Measurements from ENCODE around the gene SNAP47.

Gene SNAP47

DNA sequence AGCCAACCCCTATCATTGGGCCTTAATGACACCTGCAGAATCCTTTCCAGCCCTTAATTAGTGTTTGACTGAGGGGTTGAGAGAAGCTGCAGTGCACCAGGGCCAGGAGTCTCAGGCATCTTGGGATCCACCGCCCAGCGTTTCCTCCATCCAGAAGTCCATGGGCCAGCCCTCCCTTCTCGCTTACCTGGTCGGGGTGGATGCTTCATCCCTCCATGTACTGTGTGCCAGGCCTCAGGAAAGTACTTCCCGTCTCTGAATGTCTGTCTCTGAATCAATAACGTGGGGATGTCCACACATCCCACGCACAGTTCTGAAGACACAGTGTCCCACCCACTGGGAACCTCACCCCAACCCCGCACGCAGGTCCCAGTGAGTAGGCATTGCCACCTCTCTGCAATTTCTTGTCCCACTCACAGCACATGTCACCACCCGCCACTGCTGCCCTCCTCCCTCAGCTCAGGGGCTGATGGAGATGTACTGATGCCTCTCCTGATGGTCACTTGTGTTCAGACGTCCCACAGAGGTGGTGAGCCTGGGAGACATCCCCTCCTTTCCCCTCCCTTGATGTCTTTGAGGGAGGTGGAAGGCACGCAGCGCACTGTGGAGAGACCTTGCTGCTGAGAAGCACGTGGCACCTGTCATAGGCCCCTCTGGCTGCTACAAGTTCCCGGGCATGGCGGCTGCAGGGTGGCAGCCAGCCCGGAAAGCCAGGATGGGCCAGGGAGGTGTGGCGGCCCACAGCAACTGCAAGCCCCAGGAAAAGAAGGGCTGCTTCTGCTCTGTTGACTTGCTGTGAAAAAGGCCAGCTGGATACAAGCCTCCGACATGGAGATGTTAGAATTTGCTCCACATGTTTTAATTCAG, 50.8 kb downstream of the SNAP47 start:
- DNase-seq (ENCODE audit: low read depth): no peak

DNA sequence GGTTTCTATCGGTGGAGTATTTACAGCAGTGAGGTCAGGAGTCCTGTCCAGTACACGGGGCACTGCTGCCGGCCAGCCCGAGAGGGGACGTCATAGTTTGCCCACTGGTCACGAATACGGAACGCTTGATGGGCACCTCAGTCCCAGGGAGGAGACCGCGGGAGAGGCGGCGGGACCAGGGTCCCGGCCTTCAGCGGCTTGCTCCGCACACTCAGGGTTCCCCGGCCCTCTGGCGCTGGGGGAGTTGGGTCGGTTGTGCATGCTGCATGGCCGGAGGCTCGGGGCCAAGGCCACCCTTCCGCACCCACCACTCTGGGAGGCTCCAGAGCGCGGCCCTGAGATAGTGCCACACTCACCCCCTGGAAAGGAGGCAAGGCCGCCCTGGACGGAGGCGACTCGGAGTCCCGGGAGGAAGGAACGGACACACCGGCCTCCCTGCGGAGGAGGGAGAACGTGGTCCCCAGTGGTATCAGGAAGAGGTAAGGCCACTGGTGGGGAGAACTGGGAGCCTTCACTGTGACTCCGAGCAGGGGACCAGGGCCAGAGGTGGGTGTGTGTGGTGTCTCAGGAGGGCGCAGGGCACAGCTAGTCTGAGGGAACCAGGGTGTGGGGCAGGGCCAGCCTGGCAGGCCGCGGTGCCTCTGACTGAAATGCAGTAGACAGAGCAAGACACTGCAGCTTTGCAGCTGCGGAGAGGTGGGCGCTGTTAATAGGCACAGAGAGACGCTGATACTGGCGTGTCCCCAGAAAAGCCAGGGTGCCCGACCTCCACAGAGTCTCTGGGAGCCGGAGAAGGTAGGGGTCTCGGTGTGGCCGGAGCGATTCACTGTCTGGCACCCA, 51.7 kb downstream of the SNAP47 start:
- no peak for DNase-seq (ENCODE audit: low read depth)

DNA sequence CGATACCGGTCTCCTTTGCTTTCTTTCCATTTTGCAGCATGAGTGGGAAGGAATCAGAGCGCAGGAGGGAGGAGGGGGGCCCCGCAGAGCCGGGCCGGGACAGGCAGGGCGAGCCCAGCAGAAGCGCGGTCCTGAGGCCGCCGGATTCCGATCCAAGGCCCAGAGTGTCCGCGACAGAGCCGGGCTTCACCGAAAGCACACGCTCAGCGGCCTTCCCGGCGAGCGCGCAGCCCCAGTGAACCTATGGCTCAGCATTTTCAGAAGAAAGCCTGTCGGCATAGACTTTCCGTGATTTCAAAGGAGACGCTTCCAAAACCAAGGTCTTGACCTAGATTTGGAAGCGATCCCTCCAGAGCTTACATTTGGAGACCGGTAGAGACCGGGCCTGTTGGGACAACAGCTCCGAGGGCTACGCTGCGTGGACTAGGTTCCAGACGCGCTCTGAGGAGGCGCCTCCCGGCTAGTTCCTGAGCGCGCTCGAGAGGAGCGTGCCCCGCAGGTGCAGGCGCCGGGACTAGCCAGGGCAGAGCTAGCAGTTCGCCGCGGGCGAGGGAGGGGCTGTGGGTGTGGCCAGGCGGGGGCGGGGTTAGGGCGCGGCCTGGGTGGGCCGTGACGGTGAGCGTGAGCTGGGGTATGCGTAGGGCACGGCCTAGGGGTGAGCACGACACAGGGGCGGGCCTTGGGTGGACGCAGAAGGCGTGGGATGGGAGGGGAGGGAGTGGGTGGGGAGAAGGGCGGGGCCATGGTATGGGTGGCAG, 52.5 kb downstream of the SNAP47 start:
- peak; percentile 91 for DNase-seq (ENCODE audit: low read depth)

DNA sequence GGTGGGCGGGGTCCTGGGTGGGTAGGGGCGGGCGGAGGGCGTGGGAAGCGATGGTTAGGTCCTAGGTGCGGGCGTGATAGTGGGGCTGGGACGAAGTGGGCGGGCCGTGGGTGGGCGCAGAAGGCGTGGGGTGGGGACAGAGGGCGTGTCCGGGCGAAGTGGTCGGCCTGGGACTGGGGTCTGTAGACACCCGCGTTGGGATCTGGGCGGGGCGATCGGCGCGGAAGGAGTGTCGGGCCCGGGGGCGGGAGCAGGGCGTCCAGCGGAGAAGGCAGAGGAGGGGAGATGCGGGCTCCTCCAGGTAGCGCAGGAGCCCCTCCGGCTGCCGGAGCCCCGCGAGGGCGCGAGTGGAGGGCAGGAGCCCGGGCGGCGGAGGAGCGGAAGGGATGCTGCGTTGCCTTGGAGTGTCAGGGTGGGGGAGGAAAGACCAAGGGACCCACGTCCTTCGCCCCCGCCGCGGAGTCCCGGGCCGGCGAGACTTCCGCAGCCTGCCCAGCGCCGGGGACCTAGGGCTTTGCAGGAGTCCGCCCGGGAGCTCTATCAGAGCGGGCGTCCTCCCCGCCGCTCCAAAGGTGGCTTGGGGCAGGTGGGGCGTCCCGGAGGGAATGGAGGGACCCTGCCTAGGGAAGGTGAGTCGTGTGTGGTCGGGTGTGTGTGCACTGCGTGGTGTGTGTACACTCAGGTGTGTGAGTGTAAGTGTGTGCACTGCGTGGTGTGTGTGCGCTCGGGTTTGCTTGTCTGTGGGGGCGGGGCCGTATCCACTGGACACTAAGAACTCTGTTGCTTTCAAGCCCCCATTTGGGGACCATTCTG, 53.2 kb downstream of the SNAP47 start:
- no peak for DNase-seq (ENCODE audit: low read depth)

DNA sequence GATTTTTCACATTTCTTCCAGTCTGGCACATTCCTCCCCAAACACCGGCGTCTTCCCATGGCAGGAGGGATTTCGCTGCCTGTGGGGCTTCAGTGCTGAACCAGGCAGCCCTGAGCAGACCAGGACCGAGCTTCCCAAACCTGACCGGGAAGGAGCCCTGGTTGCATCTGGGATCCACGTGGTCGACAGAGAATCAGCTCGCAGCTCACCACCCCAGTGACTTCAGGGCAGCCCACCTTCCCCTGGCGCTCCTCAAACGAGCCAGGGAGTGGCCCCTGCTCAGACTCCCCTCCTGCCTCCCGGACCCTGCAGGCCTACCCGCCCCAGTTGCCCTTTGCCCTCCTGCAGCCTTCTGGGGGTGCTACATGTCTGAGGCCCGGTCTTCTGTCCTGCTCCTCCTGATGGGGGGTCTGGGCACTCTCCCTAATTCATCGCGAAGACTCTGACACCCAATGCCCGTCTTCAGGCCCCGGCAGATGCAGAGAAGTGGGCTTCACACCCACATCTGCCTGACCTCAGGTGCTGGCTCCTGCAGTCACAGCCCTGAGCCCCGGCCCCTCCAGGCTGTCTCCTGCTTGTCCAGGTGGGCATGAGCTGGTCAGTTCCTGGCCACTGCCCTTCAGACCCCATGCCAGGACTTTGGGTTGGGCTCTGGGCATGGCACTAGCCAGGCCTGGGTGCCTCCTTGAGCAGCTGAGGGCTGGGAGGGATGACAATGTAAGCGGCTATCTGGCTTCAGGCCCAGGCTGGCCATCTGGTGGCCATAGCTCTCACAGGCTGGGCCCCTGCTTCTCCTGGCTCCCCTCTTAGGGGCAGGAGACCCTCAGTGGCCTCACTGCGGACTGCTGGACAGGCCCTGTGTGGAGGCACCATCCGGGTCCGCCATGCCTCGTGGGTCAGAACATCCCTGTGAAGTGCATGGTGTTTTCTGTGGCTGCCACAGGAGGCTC, 54.1 kb downstream of the SNAP47 start:
- DNase-seq (ENCODE audit: low read depth): no peak

DNA sequence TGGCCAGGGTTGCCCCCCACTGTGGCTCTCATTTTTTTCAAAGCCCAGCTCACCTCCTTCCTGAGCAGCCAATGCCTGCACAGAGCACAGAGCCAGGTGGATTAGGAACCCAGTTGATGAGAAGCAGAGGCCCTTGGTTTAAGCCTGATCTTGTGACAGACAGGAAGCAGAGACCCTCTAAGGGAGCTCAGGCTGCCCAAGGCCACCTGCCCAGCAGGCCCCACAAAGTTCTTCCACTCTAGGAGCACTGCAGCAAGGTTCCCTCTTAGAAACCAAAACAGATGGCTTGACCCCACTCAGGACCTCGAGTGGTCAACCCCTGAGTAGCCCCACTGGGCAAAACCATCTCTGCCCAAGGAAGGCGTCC, 54.8 kb downstream of the SNAP47 start:
- DNase-seq (ENCODE audit: low read depth): no peak

DNA sequence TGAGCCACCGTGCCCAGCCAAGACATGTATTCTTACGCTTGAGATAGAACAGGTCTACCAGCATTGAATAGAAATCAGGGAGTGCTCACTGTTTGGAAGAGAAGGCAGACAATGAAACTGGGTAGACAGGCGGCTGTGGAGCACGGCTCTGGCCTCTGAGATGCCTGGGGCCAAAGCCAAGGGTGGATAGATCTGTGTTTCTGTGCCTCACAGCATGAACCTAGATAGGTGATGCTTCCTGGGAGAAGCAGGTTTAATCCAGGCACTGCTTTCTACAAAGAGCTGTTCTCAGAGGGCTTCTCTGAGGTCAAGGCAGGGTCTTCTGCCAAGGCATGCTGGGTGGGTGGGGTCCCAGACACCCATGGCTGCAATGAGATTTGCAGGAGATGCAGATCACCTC, 55.6 kb downstream of the SNAP47 start:
- DNase-seq (ENCODE audit: low read depth): no peak

DNA sequence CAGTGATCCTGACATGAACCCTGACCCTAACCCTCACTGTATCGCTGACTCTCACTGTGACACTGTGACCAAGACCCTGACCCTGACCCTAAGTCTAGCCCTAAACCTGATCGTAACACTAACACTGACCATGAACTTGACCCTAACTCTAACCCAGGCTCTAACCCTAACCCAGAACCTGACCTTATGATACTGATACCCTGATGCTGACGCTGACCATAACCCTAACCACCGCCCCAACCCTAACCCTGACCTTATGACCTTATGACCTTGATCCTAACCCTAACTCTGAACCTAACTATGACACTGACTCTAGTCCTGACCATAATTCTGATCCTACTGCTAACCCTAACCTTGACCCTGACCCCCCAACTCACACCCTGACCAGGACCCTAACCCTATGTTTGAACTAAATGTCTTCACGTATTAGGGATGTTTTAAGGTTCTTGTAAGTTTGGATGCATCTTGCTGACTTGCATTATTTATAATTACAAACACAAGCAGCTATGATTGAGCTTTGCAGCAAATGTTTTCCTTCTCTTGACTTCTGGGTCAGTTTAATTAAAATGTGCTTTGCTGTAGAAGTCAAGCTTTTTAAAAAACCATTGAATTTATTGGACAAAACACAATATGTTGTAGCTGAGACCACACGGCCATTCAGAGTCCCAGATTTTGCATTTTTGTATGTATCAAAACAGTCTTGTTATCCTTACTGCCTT, 56.3 kb downstream of the SNAP47 start:
- DNase-seq (ENCODE audit: low read depth): no peak

DNA sequence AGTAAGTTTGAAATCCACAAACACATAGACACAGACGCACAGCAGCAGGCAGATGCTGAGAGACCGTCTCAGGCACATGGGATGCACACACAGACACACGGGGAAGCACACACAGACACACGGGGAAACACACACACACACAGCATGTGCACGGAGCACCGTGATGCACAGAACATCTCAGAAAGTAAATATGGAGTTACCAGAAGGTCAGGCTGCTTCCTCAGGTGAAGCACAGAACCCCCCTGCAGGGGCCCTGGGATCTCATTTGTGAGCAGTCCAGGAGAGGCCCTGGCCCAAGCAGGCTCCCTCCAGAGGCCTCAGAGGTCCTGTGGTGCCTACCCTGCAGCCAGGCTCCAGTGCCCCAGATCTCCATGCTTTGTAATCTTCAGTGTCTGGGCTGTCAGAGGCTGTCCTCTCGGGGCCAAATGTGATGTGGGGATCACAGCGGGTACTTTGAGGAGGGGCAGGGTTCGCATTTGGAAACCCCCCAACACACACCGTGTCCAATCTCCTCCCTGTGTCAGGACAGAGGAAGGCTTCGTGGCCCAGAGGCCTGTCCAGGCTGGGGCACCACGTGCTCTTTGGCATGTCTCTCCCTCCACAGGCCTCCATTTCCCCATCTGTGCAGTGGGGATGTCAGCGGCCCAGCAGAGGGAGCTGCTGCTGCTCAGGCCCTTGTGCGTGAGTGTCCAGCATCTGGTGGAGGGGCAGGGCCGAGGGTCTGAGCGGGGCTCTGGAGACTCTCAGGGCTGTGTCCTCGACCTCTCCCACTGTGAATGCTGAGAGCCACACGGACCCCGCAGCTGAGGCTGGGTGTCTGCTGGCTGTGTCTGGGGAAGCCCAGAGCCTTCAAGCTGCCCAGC, 57.2 kb downstream of the SNAP47 start:
- no peak for DNase-seq (ENCODE audit: low read depth)

DNA sequence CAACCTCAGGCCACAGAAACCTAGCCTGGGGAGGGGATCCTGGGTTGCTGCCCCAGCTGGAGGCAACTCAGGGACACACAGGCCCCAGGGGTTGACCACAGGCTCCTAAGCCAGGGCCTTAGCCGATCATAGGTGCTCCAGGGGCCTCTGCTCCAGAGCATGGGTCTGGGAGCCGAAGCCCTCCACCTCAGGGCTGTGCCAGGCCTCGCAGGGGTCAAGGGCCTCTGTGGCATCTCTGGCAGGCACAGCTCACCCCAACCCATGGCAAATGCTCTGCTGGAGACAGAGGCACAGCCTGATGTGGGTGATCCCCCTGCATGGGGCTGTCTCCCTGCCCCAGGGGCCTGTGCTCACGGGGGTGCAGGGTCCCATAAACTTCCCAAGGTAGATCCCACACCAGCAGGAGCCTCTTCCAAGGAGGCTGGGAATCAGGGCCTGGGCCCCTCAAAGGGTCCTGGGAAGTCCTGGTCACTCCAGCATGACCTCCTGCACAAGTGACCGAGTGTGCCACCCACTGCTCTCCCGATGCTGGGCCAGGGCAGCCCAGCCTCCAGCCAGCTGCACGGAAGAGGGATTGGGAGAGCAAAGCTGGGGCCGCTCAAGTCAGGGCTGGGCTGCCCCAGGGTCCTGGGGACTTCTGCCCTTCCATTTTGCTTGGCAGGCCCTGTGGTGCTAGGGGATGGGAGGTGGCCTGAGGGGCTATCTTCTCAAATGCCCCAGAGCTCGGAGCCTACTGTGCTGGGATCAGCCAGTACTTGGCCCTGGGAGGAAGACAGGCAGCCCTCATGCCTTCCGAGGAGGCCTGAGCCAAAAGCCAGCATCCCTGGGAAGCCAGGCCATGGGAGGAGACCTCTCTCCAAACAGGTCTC, 58.1 kb downstream of the SNAP47 start:
- no peak for DNase-seq (ENCODE audit: low read depth)

DNA sequence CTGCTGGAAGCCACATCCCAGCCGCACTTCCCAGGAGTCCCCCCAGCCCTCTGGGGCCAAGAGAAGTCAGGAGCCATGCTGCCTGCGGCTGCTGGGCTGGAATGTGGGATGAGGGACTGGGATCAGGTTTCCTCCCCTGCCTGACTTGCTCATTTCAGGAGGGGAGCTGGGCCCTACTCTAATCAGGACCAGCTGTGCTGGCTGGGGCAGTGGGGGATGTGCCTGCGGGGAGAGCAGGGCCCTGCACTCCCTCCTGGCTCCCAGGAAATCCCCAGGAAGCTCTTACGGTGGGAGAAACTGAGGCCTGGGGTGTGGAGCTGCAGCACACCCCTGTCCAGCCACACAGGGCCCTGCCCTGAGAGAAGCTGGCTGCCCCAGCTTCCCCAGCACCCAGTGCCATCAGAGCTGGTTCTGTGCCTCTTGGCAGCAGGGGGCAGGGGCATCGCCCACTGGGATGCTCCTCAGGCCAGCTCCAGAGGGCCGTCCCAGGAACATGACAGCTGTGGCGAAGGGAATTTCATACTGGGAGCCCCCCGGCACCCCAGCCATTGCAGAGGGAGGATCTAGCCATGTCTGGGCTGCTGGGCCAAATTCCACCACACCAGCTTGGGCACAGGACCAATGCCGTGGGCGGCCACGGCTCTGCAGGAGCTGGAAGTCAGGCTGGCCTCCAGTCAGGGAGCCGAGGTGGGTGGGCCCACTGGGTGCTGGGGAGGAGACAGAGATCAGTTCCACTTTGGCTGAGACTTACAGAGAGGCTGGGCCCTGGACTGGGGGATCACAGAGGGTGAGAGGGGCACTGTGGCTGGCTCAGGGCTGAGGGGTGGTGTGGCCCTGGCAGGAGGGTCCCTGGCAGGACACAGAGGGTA, 58.9 kb downstream of the SNAP47 start:
- peak; percentile 21 for DNase-seq (ENCODE audit: low read depth)

DNA sequence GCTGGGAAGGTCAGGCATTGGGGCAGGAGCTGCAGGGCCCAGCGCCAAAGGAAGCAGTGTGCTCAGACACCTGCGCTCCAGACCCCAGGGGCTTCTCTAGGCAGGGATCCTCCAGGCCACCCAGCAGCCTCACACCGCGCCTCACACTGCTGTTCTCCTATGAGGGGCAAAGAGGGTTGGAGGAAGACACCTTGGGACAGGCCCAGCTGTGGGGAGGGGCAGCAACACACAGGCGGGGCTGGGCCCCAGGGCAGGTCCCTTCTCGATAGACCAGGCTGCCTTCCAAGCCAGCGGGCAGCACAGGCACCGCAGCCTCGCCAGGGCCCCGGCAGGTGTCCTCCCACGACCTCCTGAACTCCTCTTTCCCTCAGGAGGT, 59.6 kb downstream of the SNAP47 start:
- no peak for DNase-seq (ENCODE audit: low read depth)

DNA sequence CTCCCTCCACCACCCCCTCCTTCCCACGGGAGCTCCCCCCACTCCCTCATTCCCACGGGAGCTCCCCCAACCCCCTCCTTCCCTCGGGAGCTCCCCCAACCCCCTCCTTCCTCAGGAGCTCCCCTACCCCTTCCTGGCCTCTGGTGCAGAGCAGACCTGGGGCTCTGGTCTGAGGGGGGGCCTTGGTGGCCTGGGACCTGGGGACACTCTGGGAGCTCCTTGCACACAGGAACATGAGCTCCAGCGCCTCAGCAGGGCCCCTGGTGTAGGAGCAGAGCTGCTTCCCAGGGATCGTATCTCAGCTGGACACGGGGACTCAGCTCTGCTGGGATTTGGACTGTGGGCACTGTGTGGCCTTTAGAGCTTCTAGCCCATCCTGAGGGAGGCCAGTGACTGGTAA, 60.5 kb downstream of the SNAP47 start:
- DNase-seq (ENCODE audit: low read depth): no peak

DNA sequence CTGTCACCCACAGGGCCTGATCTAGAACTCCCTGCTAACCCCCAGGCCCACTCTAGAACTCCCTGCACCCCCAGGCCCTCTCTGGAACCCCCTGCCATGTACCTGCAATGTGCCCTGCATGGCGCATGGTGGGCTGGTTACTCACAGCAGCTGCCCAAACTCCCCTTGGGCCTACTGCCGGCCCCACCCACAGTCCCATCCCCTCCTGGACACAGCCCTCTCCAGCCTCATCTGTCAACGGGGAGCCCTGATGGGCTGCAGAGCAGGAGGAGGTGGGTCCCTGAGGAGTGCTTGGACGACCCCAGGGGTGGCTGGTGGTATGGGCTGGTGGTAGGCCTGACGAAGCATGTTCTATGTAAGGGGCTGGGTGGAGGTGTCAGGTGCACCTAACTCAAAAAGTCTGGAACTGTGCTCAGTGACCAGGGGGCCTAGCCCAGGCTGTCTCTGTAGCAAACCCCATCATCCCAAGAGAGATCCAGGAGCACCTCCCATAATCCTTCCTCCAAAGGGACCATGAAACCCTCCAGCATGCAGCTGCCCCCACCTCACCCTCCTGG, 61.2 kb downstream of the SNAP47 start:
- DNase-seq (ENCODE audit: low read depth): no peak

DNA sequence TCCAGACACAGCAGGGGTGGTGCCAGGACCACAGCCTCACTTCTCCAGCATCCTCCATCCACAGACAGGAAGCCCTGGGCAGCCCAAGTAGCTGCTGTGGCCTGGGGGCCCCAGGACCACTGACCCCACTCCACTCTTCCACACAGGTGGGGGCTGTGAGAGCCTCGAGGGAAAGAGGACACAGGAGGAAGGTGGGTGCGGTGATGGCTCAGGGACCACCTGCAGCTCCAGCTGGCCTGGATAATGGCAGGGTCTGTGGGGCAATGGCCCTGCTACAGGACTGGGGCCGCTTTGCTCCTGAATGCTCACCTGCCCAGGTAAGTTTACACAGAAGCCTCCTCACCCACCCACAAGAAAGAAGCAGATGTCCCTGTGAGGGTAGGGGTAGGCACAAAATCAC, 61.9 kb downstream of the SNAP47 start:
- no peak for DNase-seq (ENCODE audit: low read depth)

DNA sequence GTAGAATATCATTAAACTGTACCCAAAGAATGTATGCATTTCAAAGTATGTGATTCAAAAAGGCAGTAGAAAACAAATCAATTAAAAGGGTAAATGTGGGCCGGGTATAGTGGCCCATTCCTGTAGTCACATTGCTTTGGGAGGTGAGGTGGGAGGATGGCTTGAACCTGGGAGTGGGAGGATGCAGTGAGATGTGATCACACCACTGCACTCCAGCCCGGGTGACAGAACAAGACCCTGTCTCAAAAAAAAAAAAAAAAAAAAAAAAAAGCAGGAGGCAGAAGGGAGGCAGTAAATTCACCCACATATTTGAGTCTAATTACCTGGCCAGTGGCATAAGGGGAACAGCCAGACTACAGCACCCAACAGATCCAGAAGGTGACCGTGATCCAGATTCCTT, 62.4 kb downstream of the SNAP47 start:
- DNase-seq (ENCODE audit: low read depth): no peak
